Measurements from ENCODE around the gene LDB2. TPM values are rescaled to one million over a fixed set of nuclear protein-coding genes. Genes with fewer than 3 reads are reported as not detected.
"Not testable (repeated sequence)": the region's sequence is repeated elsewhere in the genome, so short reads cannot be mapped to it uniquely, and the experiment has no call there.

Gene LDB2
- total RNA-seq (2014; rRNA removed; shearing (Covaris generic)): 94.0 and 141 TPM in 2 replicates

DNA sequence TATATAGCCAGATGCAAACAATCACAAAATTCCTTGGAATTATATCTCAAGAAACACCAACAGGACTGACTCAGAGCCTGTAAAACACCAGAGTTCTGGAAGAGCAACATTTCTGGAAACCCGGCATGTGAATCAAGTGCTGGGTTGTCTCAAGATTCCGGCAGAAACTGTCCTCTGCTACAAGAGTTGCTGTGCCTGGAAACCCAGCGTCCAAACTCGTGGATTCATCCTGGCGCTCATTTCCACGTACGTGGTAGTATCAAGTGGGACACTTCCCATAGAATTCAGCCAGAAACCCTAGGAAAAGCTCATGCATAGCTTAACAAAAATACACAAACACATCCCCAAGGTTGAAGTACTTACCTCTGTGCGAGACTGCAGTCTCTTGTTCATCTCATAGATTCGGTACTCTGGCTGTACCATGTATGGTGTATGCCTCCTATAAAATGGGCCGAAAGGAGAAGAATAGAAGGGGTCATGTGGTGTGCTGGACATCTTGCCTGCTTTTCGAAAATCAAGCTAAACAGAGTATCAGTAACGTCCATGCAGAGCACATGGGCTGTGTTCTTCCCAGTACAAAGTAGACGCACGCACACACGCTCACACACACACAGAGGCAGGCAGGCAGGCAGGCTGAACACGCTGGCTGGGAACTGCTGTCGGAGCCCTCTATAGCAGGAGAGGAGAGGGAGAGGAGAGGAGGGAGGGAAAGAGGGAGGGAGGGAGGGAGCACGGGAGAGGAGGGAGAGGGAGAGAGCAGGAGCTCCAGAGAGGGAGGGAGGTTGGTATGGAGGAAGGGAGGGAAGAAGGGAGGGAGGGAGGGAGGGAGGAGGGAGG lies at the start of gene LDB2:
Gene LDB2, minus strand, starts transcription at position 655 of the 837 bp plus-strand sequence.
- DNase-seq: peak; percentile 46
- no peaks in the 10 kb centered on the region for H3K36me3 ChIP-seq (replicated peaks; ENCODE audit: control insufficient read depth, insufficient read depth, low read length)

DNA sequence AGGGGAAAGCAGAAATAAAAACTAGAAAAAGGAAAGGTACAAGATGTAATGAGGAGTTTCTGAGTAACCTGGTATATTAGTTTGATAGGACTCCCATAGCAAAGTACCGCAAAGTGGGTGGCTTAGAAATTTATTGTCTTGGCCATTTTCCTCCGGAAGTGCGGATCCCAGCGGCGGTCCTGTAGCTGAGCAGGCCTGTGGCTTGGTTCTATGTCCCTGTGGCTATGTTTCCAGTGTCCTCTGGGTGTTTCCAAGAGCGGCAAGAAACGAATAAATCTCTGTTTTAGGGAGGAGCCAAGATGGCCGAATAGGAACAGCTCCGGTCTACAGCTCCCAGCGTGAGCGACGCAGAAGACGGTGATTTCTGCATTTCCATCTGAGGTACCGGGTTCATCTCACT lies 44.0 kb upstream of the LDB2 start:
- no peaks in the 10 kb centered on the region for H3K36me3 ChIP-seq (replicated peaks; ENCODE audit: control insufficient read depth, insufficient read depth, low read length)
- DNase-seq: no peak
- no peak overlapping the region for H3K4me3 ChIP-seq (ENCODE audit: insufficient read depth, low read depth, low read length)
- H3K27me3 ChIP-seq (ENCODE audit: control insufficient read depth, insufficient read depth, low read length): no peaks in the 10 kb centered on the region

More for the DNA sequence above, at the start of gene LDB2:
- Histone ChIP-seq H3K4me3 (ENCODE audit: insufficient read depth, low read depth, low read length) (peak within 1 kb of the TSS; percentile 73), H3K27me3 (ENCODE audit: control insufficient read depth, insufficient read depth, low read length) (no peaks in the 10 kb centered on the region)

DNA sequence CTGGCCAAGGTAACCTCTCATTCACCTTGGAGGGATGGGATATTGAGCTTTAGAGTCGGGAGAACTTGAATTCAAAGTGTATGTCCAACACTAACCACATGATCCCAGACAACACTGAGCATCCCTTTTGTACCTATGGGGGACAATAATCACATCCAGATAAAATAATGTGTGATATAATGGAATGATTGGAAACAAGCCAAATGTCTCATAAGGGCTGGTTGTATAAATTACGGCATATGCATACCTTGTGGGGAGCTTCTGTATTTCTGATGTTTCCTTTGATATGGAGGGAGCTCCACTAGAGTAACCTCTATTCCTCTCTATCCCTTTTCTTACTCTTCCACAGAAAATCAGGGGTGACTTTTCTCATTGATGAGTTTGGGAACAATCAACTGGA lies 40.7 kb upstream of the LDB2 start:
- no peaks in the 10 kb centered on the region for H3K36me3 ChIP-seq (replicated peaks; ENCODE audit: control insufficient read depth, insufficient read depth, low read length)
- H3K4me3 ChIP-seq (ENCODE audit: insufficient read depth, low read depth, low read length): no peak overlapping the region
- DNase-seq: no peak
- no peaks in the 10 kb centered on the region for H3K27me3 ChIP-seq (ENCODE audit: control insufficient read depth, insufficient read depth, low read length)

DNA sequence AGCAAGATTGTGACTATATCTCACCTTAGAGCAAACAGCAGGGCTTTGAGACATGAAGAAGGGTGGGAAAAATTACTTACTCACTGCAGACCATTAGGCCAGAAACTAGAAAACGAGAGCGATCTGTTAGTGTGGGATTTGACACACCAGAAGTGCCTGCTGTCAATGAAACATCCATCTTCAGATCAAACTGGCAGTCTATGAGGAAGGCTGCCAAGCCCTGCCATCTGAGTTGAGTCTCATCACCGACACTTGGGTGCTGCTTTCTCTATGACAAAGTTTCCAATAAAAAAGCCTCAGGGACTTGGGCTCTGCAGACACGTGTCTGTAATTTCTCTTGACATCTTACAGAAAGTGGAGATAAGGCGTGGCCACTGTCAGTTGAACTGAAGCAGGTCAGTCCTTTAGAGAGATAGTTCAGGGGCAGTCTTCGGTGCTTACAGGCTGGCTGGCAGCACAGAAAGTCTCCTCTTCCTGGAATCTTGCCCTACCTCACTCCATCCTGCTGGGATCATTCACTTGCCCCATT lies 40.1 kb upstream of the LDB2 start:
- Histone ChIP-seq H3K36me3 (replicated peaks; ENCODE audit: control insufficient read depth, insufficient read depth, low read length) (no peaks in the 10 kb centered on the region), H3K27me3 (ENCODE audit: control insufficient read depth, insufficient read depth, low read length) (no peaks in the 10 kb centered on the region), H3K4me3 (ENCODE audit: insufficient read depth, low read depth, low read length) (no peak overlapping the region)
- DNase-seq: no peak

DNA sequence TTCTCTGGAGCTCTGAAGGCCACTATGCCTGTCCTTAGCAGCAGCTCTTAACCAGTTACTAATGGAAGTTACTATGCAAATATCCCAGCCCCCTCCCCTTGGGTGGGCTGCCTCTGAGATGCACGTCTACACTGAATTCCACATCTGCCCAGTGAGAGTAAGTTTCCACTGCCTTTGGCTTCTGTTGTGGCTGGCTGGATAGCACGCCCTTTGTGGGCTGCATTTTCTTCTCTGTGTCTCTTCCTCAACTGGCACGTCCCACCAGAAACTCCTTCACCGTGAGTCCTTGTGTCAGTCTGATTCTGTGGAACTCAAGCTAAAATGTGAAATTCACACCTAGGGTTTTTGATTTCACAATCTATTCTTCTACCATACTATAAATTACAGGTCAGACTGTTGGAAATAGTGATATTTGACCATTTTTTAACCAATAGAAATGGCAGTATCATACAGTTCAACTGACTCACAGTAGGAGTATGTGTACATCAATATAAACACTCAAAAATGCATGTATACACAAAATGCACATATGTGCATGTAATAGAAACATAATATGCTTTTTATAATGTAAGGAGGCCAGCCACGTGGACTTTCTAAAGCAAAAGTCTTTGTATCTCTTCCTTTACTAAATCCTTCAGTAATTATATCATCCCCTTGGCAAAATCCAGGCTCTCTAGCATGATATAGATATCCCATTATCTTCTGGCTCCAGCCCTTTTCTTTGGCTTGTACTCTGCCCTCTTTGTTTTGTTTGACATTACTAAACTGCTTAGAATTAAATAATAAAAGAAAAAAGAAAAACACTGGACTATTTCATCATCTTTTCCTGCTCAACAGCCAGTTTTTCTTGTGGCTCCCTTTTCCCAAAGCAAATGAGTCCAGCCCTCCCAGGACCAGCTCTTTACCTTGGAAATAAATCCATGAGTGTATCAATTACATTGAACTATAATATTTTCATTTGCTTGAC lies 33.2 kb upstream of the LDB2 start:
- DNase-seq: no peak
- H3K36me3 ChIP-seq (replicated peaks; ENCODE audit: control insufficient read depth, insufficient read depth, low read length): no peaks in the 10 kb centered on the region
- no peaks in the 10 kb centered on the region for H3K27me3 ChIP-seq (ENCODE audit: control insufficient read depth, insufficient read depth, low read length)
- no peak overlapping the region for H3K4me3 ChIP-seq (ENCODE audit: insufficient read depth, low read depth, low read length)

DNA sequence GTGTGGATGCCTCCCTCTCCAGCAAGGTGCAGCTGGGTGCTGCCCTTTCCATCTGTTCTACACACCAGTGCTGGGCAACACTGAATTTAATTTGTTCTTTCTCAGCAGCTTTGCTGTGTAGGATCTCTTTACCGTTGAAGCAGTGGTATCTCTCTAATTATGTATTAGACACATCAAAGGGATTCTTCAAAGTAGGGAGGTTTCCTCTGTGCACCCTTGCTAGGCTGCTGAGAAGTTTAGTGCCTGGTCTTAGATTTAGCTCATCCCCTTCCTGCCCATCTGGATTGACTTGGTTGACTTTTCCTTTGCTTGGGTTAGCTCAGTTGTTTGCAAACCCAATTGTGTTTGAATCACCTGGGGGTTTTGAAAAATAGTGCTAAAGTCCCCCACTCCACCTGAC lies 27.8 kb upstream of the LDB2 start:
- Histone ChIP-seq H3K36me3 (replicated peaks; ENCODE audit: control insufficient read depth, insufficient read depth, low read length) (no peaks in the 10 kb centered on the region), H3K4me3 (ENCODE audit: insufficient read depth, low read depth, low read length) (no peak overlapping the region), H3K27me3 (ENCODE audit: control insufficient read depth, insufficient read depth, low read length) (no peaks in the 10 kb centered on the region)
- DNase-seq: no peak

DNA sequence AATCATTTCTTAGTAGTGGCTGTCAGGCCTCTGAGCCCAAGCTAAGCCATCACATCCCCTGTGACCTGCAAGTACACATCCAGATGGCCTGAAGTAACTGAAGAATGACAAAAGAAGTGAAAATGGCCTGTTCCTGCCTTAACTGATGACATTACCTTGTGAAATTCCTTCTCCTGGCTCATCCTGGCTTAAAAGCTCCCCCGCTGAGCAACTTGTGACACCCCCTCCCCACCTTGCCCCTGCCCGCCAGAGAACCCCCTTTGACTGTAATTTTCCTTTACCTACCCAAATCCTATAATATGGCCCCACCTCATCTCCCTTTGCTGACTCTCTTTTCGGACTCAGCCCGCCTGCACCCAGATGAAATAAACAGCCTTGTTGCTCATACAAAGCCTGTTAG lies 20.3 kb upstream of the LDB2 start:
- H3K4me3 ChIP-seq (ENCODE audit: insufficient read depth, low read depth, low read length); H3K27me3 ChIP-seq (ENCODE audit: control insufficient read depth, insufficient read depth, low read length); H3K36me3 ChIP-seq (replicated peaks; ENCODE audit: control insufficient read depth, insufficient read depth, low read length); DNase-seq: not testable (repeated sequence)

DNA sequence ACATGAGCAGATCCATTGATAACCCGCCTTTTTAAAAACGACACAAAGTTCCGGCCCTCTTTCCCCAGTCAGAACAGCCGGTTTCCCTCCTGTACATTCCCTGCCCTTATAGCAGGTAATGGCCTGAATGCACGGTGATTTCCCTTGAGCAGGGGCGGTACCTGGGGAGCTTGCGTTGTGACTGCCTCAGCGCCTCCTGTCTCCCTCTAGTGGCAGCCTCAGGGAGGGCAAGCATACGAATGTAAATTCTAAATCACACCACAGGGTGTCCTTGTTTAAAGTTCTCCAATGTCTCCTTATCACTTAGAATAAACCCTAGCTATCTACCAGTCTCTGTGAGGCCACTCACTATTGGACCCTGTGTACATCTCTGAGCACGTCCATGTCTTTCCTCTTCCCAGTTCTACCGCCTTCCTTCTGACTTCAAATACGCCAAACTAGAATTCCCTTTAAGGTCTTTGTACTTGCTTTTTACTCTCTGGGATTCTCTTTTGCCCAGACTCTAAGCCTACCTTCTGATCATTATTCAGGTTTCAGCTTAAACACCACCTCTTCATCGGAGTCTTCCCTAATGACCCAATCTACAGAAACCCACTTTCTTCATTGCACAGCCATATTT lies 18.4 kb upstream of the LDB2 start:
- Histone ChIP-seq H3K36me3 (replicated peaks; ENCODE audit: control insufficient read depth, insufficient read depth, low read length) (no peaks in the 10 kb centered on the region), H3K27me3 (ENCODE audit: control insufficient read depth, insufficient read depth, low read length) (no peaks in the 10 kb centered on the region), H3K4me3 (ENCODE audit: insufficient read depth, low read depth, low read length) (no peak overlapping the region)
- DNase-seq: peak; percentile 81

DNA sequence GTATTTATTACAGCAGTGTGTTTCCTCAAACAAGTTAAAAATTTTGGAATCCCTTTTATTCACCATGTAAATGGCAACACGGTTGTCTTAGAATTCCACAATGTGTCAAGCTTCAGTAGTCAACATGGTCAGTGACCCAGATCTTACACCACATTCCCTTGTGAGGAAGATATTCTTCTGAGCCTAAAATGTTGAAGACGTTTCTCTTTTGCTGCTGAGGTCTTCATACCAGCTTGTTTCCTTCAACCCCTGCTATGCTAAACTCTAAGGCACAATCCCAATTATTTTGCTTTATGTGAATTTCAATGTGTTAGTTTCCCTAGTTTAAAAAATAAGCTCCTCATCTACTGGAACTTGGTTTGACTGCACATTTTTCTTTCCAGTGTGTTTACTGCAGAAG lies 17.6 kb upstream of the LDB2 start:
- no peak for DNase-seq
- H3K4me3 ChIP-seq (ENCODE audit: insufficient read depth, low read depth, low read length): no peak overlapping the region

DNA sequence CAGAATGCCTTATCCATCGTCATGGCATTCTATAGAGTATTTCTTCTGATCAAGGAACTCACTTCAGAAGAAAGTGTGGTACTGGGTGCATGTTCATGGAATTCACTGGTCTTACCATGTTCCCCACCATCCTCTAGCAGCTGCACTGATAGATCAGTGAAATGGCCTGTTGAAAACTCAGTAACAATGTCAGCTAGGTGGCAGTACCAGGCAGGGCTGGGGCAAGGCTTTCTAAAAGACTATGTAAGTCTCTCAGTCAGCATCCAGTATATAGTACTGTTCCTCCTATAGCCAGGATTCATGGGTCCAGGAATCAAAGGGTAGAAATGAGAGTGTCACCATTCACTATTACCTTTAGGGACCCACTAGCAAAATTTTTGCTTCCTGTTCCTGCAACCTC lies 15.8 kb upstream of the LDB2 start:
- Histone ChIP-seq H3K4me3 (ENCODE audit: insufficient read depth, low read depth, low read length) (no peak overlapping the region), H3K36me3 (replicated peaks; ENCODE audit: control insufficient read depth, insufficient read depth, low read length) (no peaks in the 10 kb centered on the region), H3K27me3 (ENCODE audit: control insufficient read depth, insufficient read depth, low read length) (no peaks in the 10 kb centered on the region; the same call in 1 of the 2 replicates)
- DNase-seq: peak; percentile 43

More for the DNA sequence above, 17.6 kb upstream of the LDB2 start:
- no peaks in the 10 kb centered on the region for H3K36me3 ChIP-seq (replicated peaks; ENCODE audit: control insufficient read depth, insufficient read depth, low read length)
- no peaks in the 10 kb centered on the region for H3K27me3 ChIP-seq (ENCODE audit: control insufficient read depth, insufficient read depth, low read length)

DNA sequence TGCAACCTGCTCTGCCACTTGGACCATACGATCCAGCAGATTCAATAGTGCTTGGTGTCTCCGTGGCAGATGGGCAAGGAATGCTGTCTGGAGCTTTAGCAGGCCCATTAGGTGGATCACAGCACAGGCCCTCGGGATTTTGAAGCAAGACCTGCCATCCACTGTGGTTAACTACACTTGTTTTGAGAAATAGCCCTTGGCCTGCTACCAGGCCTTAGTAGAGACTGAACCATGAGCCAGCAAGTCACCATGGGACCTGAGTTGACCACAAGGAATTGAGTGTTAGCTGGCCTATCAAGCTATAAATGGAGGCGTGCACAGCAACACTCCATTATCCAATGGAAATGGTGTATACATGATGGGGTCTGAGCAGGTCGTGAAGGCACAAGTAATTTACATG lies 14.5 kb upstream of the LDB2 start:
- Histone ChIP-seq H3K27me3 (ENCODE audit: control insufficient read depth, insufficient read depth, low read length) (no peaks in the 10 kb centered on the region; the same call in 1 of the 2 replicates), H3K4me3 (ENCODE audit: insufficient read depth, low read depth, low read length) (no peak overlapping the region), H3K36me3 (replicated peaks; ENCODE audit: control insufficient read depth, insufficient read depth, low read length) (no peaks in the 10 kb centered on the region)
- no peak for DNase-seq

DNA sequence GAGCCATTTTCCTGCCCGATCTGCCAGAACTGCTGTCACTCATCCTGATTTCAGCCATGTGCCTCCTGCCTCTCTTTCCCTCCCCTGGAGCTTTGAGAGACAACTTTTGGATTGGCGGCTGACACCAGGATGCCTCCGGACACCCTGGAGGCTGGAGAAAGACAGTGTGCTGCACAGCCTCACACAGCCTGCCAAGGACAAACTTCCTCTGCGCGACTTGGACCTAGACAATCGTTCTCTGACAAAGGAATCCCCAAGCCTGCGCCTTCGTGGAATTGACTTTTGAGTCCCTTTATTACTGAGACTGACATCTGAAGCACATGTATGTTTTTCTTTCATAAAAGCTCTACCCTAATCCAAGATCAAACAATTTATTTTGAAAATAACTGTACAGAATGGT lies 10.8 kb upstream of the LDB2 start:
- H3K36me3 ChIP-seq (replicated peaks; ENCODE audit: control insufficient read depth, insufficient read depth, low read length): no peaks in the 10 kb centered on the region
- DNase-seq: peak; percentile 35
- no peaks in the 10 kb centered on the region; the same call in 1 of the 2 replicates for H3K27me3 ChIP-seq (ENCODE audit: control insufficient read depth, insufficient read depth, low read length)
- H3K4me3 ChIP-seq (ENCODE audit: insufficient read depth, low read depth, low read length): no peak overlapping the region

DNA sequence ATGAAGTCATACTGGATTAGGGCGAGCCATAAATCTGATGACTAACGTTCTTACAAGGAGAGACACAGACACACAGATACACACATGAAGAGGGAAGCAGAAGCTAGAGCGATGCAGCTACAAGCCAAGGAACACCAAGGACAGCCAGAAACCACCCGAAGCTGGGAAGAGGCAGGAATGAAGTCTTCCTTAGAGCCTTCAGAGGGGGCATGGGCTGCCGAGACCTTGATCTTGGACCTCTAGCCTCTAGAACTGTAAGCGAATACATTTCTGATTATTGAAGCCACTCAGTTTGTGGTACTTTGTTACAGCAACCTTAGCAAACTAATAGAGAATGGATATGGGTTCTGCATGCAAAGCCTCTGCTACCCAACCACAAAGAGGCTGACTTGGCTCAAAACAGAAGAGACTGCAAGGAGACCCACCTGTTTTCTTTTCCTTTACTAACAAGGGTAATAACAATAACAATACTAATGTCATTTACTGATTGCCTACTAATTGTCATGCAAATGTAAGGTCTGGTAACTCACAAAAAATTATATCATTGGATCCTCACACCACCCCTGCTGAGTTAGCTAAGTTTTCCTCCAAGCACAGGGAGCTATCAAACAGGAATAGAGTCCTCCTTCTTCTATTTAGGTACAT lies 10.1 kb upstream of the LDB2 start:
- peak; percentile 46 for DNase-seq
- H3K4me3 ChIP-seq (ENCODE audit: insufficient read depth, low read depth, low read length): no peak overlapping the region

DNA sequence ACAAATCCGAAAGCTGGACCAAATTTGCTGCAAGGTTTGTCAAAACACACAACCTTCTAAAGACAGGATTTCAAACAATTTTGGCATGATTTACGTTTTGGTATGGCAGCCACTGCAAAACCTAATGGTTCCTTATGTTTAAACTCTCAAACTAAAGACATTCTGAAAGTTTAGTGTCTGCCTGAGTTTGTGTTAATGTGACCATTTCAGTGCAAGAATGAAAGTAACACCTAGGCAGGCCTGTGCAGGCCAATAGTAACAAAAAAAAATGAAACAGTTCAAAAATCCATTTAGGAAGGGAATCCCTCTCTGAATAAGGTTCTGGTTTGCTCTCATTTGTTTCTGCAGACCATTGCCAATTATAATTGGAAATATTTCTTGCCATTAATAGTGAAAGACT lies 1.9 kb upstream of the LDB2 start:
- no peak for DNase-seq
- H3K4me3 ChIP-seq (ENCODE audit: insufficient read depth, low read depth, low read length): no peak overlapping the region
- no peaks in the 10 kb centered on the region for H3K36me3 ChIP-seq (replicated peaks; ENCODE audit: control insufficient read depth, insufficient read depth, low read length)
- H3K27me3 ChIP-seq (ENCODE audit: control insufficient read depth, insufficient read depth, low read length): no peaks in the 10 kb centered on the region

More for the DNA sequence above, 10.1 kb upstream of the LDB2 start:
- Histone ChIP-seq H3K36me3 (replicated peaks; ENCODE audit: control insufficient read depth, insufficient read depth, low read length) (no peaks in the 10 kb centered on the region), H3K27me3 (ENCODE audit: control insufficient read depth, insufficient read depth, low read length) (no peaks in the 10 kb centered on the region; the same call in 1 of the 2 replicates)
